SK-N-SH (cell line): ENCODE results near the gene PGS1.

ENCODE experiments used
- CTCF ChIP-seq: fragments of 200-600 bp; sonication (generic); IDR thresholded peaks from 2 replicates; pipeline ENCODE4 v1.6.1; 2017; ENCODE audit warnings: antibody characterized with exemption, mild to moderate bottlenecking, moderate library complexity
- EP300 ChIP-seq, 2 experiments: IDR thresholded peaks; 2 replicates each; pipeline versions ENCODE4 v1.4.0 to v1.6.1; 2012; ENCODE audit warnings: borderline replicate concordance in 1 of 2, low read depth in 1 of 2, low read length in 1 of 2
- EZH2phosphoT487 ChIP-seq: fragments of 200-600 bp; sonication (generic); IDR thresholded peaks from 2 replicates; pipeline ENCODE4 v1.6.1; 2017; ENCODE audit warnings: low read depth, mixed run types, mild to moderate bottlenecking, antibody characterized with exemption, moderate library complexity, borderline replicate concordance
- FOSL2 ChIP-seq: IDR thresholded peaks from 2 replicates; pipeline ENCODE4 v1.4.0; 2012; ENCODE audit warnings: low read depth, mild to moderate bottlenecking, moderate library complexity, borderline replicate concordance
- GABPA ChIP-seq: IDR thresholded peaks from 2 replicates; pipeline ENCODE4 v1.4.0; 2012; ENCODE audit warnings: low read depth, mild to moderate bottlenecking
- MXI1 ChIP-seq: IDR thresholded peaks from 2 replicates; pipeline ENCODE4 v1.6.1; 2012; ENCODE audit warnings: mild to moderate bottlenecking, low read depth, low read length, improper control_type of control experiment
- POLR2AphosphoS5 ChIP-seq: IDR thresholded peaks from 2 replicates; pipeline ENCODE4 v1.6.1; 2012; ENCODE audit warnings: low read depth, low read length
- RFX5 ChIP-seq: IDR thresholded peaks from 2 replicates; pipeline ENCODE4 v1.6.1; 2012; ENCODE audit warnings: mild to moderate bottlenecking, improper control_type of control experiment, low read length
- SMC3 ChIP-seq: IDR thresholded peaks from 2 replicates; pipeline ENCODE4 v1.6.1; 2012; ENCODE audit warnings: low read depth, low read length, improper control_type of control experiment
- USF1 ChIP-seq: IDR thresholded peaks from 2 replicates; pipeline ENCODE4 v1.4.0; 2012; ENCODE audit warnings: low read depth, borderline replicate concordance
- USF2 ChIP-seq: fragments of 150-350 bp; IDR thresholded peaks from 2 replicates; pipeline ENCODE4 v1.6.1; 2017; ENCODE audit warnings: antibody characterized with exemption, low read length, low read depth, borderline replicate concordance
- ZBTB33 ChIP-seq: IDR thresholded peaks from 2 replicates; pipeline ENCODE4 v1.4.0; 2012; ENCODE audit warnings: low read depth, borderline replicate concordance

- TF ChIP-seq ZBTB33 (no peak), POLR2AphosphoS5 (no peak), CTCF (no peak), GABPA (no peak), FOSL2 (no peak), USF1 (no peak), RFX5 (no peak), SMC3 (no peak), USF2 (no peak), EP300 (IDR thresholded peaks at IDR 0.05; ENCODE audit: borderline replicate concordance in 1 of 2, low read depth in 1 of 2, low read length in 1 of 2) (no peak), EZH2phosphoT487 (no peak), MXI1 (no peak)
Observed at GRCh38 chr17:78421084-78421533, 42.7 kb downstream of the PGS1 start.
